Urothelium cell line (cell line): Measurements from ENCODE around the gene RBP4.
A peak's percentile ranks its signal among the peaks of the same experiment; 100 is the strongest.
"Not testable (repeated sequence)": the region's sequence is repeated elsewhere in the genome, so short reads cannot be mapped to it uniquely, and the experiment has no call there.

Experiments
- DNase-seq: peaks from one replicate; pipeline ENCODE4 v3.0.0; 2011; ENCODE audit warnings: low spot score, mixed read lengths
- FAIRE-seq: peaks from 2 replicates; lab custom pipeline; 2011; peaks lifted over from hg19 to GRCh38; lab: Jason Lieb, UNC

RBP4 gene

GRCh38 chr10:93567277-93568104 lies 33.5 kb downstream of the RBP4 start:
- DNase-seq (no peak), FAIRE-seq (no peak)

- no peak for DNase-seq
- no peak for FAIRE-seq
These were observed 34.4 kb downstream of the RBP4 start, which contains the start of gene FFAR4 for GRCh38 chr10:93566435-93567276. Gene FFAR4, plus strand, starts transcription at chr10:93566665. Its CDS starts 56 bp downstream, at chr10:93566721.

GRCh38 chr10:93565446-93565845 lies 35.6 kb downstream of the RBP4 start:
- no peak for FAIRE-seq
- DNase-seq = no peak

GRCh38 chr10:93560541-93560940 lies 40.5 kb downstream of the RBP4 start:
- FAIRE-seq (no peak), DNase-seq (no peak)

- no peak for DNase-seq
- no peak for FAIRE-seq
These were observed 41.5 kb downstream of the RBP4 start for GRCh38 chr10:93559490-93559889.

GRCh38 chr10:93554760-93555432 lies 46.1 kb downstream of the RBP4 start:
- FAIRE-seq (no peak), DNase-seq (peak; percentile 63)

GRCh38 chr10:93554316-93554663 lies 46.7 kb downstream of the RBP4 start:
- DNase-seq (no peak), FAIRE-seq (no peak)

- no peak for FAIRE-seq
- no peak for DNase-seq
These were observed 47.3 kb downstream of the RBP4 start for GRCh38 chr10:93553482-93554315.

GRCh38 chr10:93552780-93553179 lies 48.3 kb downstream of the RBP4 start:
- no peak for FAIRE-seq
- DNase-seq = no peak

- FAIRE-seq = no peak
- DNase-seq = no peak
These were observed 50.4 kb downstream of the RBP4 start for GRCh38 chr10:93550606-93551005.

GRCh38 chr10:93548376-93549071 lies 52.5 kb downstream of the RBP4 start:
- FAIRE-seq (no peak), DNase-seq (peak; percentile 23)

GRCh38 chr10:93547522-93547921 lies 53.5 kb downstream of the RBP4 start:
- DNase-seq (no peak), FAIRE-seq (no peak)

- not testable (repeated sequence) for DNase-seq, FAIRE-seq
These were observed 54.0 kb downstream of the RBP4 start for GRCh38 chr10:93546995-93547394.

GRCh38 chr10:93542358-93542791 lies 58.7 kb downstream of the RBP4 start:
- DNase-seq (peak; percentile 20), FAIRE-seq (no peak)
